Astrocyte of the spinal cord (primary cell): ENCODE data around the gene SNTG2.

Experiments
- DNase-seq: peaks from one replicate; pipeline ENCODE4 v3.0.0; 2011; ENCODE audit warnings: low read depth, low spot score
- H3K4me3 ChIP-seq: 2 replicates; pipeline ENCODE4 v1.5.1; 2011; ENCODE audit warnings: low read depth, mild to moderate bottlenecking, low read length, moderate library complexity
- CTCF ChIP-seq: IDR thresholded peaks from 2 replicates; pipeline ENCODE4 v1.5.1; 2012; ENCODE audit warnings: low read depth, mild to moderate bottlenecking, low read length, inconsistent platforms
- in situ Hi-C: cut with HindIII; loops from 2 replicates; pipeline ENCODE4 v1.10.0; 2017; ENCODE audit warnings: low sequenced_read_pairs

Gene SNTG2

GRCh38 chr2:1055014-1055595, 104.5 kb downstream of the SNTG2 start:
- H3K4me3 ChIP-seq = no peak overlapping the region
- in situ Hi-C loops = no loop called here
- DNase-seq = peak; percentile 84
- no peak for TF ChIP-seq CTCF

DNA sequence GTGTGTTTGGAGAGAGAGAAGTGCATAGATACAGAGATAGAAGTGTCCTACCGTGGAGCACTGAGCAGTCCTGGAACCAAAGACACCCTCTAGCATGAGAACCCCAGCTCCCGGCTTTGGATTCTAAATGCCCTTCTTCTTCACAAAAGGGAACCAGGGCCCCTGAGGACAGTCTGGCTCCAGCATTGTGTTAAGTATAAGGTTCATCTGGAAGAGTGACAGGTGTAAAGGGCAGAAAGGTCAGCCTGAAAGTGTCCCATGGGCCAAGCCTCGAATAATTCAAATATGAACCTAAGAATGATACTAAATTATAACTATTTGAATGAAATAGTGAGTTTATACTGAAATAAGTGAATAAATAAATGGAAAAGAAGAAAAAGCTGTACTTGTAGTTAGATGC, 109.7 kb downstream of the SNTG2 start:
- in situ Hi-C loops = no loop called here
- H3K4me3 ChIP-seq = no peak overlapping the region
- no peak for TF ChIP-seq CTCF
- DNase-seq = no peak

DNA sequence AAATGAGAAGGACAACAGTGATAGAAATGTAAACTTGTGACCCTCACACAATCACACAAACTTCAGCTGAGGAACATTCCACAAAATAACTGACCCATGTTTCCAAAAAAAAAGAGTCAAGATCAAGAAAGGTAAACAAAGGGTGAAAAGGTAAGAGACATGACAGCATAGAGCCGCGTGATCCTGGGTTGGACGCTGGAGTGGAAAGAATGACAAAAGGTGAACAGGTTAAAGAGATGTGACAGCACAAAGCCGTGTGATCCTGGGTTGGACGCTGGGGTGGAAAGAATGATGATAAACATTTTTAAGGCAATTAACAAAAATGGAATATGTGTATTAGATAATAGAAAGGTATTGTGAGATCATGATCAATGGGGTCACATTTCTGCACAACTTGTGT, 110.3 kb downstream of the SNTG2 start:
- in situ Hi-C loops = no loop called here
- no peak overlapping the region for H3K4me3 ChIP-seq
- no peak for DNase-seq
- no peak for TF ChIP-seq CTCF

DNA sequence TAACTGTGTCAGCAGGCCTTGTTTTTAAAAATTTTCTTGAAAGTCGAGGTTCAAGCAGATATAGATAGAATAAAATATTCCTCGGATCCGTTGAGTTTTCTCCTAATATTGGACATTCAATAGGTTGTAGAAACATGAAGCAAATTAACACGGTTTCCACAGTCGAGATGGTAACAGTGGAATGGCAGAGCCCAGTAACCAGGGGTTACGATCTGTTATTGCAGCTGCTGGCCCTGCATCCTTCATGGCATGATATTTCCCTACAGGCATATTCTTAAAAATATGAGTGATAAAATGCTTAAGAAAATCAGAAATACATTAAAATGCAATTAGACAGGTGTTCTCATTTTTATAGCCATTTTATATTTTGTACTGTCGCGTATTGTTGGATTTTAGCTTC, 117.6 kb downstream of the SNTG2 start:
- no peak for DNase-seq

DNA sequence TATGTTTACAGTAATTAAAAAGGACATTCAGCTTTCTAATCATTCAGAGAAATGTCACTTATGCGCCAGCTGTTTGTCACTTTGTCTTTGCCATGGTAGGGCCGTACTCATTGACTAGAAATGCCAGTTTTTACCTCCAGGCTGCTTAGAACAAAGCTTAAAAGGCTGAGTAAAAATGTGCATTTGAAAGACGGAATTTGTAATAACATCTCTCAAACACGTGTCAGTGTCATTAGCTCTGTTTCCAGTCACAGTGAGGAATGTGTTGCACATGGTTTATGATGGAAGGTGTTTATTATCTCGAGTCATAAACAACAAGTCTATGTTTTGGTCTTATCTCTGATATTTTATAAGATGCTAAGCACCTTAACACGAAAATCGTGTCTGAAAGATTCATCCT, 118.2 kb downstream of the SNTG2 start:
- in situ Hi-C loops = no loop called here
- no peak for TF ChIP-seq CTCF
- DNase-seq = no peak
- no peak overlapping the region for H3K4me3 ChIP-seq

More for the DNA sequence above, 117.6 kb downstream of the SNTG2 start:
- no peak for TF ChIP-seq CTCF
- in situ Hi-C loops = no loop called here
- no peak overlapping the region for H3K4me3 ChIP-seq

GRCh38 chr2:1069847-1070246, 119.2 kb downstream of the SNTG2 start:
- TF ChIP-seq CTCF = no peak
- H3K4me3 ChIP-seq = no peak overlapping the region
- in situ Hi-C loops = no loop called here

GRCh38 chr2:1070601-1071000, 120.0 kb downstream of the SNTG2 start:
- TF ChIP-seq CTCF = no peak
- H3K4me3 ChIP-seq = no peak overlapping the region
- DNase-seq = no peak
- in situ Hi-C loops = no loop called here

More at GRCh38 chr2:1069847-1070246, 119.2 kb downstream of the SNTG2 start:
- DNase-seq = no peak
